ENCODE data around the gene KCNMA1.

- TF ChIP-seq POLR2AphosphoS5 (IDR thresholded peaks at IDR 0.05) (no peak), CTCF (IDR thresholded peaks at IDR 0.05) (no peak), POLR2A (IDR thresholded peaks at IDR 0.05) (no peak)
These were observed 528.1 kb downstream of the KCNMA1 start for GRCh38 chr10:77109351-77109994.
